HepG2 (cell line): Measurements from ENCODE around the gene TANC1.

Experiments used
- BHLHE40 ChIP-seq: IDR thresholded peaks from 2 replicates; pipeline ENCODE4 v1.6.1; 2011; ENCODE audit warnings: low read length, improper control_type of control experiment
- CHD2 ChIP-seq: IDR thresholded peaks from 2 replicates; pipeline ENCODE4 v1.6.1; 2011; ENCODE audit warnings: low read depth, low read length, improper control_type of control experiment
- CTCF ChIP-seq: sonication (generic); formaldehyde crosslinking; IDR thresholded peaks from 2 replicates; pipeline ENCODE4 v1.5.0; 2020; ENCODE audit warnings: mild to moderate bottlenecking, missing genetic modification reagents, moderate library complexity
- FOXK1 ChIP-seq: sonication (generic); formaldehyde crosslinking; IDR thresholded peaks from 2 replicates; pipeline ENCODE4 v1.4.0; 2020; ENCODE audit warnings: low read depth, missing genetic modification reagents, borderline replicate concordance
- MAFF ChIP-seq: IDR thresholded peaks from 2 replicates; pipeline ENCODE4 v1.6.1; 2011; ENCODE audit warnings: low read depth, low read length, improper control_type of control experiment
- MED1 ChIP-seq: sonication (generic); formaldehyde crosslinking; IDR thresholded peaks from 2 replicates; pipeline ENCODE4 v1.4.0; 2020; ENCODE audit warnings: missing genetic modification reagents
- POLR2A ChIP-seq, 2 experiments: IDR thresholded peaks; 2 replicates each; pipeline ENCODE4 v1.6.1; 2011; ENCODE audit warnings: low read depth in 2 of 2, low read length in 2 of 2, mild to moderate bottlenecking in 1 of 2, moderate library complexity in 1 of 2; ENCODE audit not compliant: insufficient read depth in 1 of 2
- POLR2G ChIP-seq: fragments of 200-400 bp; formaldehyde crosslinking; IDR thresholded peaks from 2 replicates; pipeline ENCODE4 v1.6.1; 2018; ENCODE audit warnings: mild to moderate bottlenecking, low read depth, low read length, moderate library complexity
- RFX1 ChIP-seq: fragments of 450-650 bp; IDR thresholded peaks from 2 replicates; pipeline ENCODE4 v1.6.1; 2017
- SRSF9 ChIP-seq: fragments of 200-400 bp; formaldehyde crosslinking; IDR thresholded peaks from 2 replicates; pipeline ENCODE4 v1.6.1; 2018; ENCODE audit warnings: borderline replicate concordance, mild to moderate bottlenecking, low read depth, low read length; ENCODE audit not compliant: insufficient read depth, poor library complexity, severe bottlenecking
- ZBTB2 ChIP-seq: sonication (generic); formaldehyde crosslinking; IDR thresholded peaks from 2 replicates; pipeline ENCODE4 v1.8.0; 2022; ENCODE audit warnings: low read depth, missing genetic modification reagents
- ZBTB46 ChIP-seq: sonication (generic); formaldehyde crosslinking; IDR thresholded peaks from 2 replicates; pipeline ENCODE4 v1.4.0; 2020; ENCODE audit warnings: mild to moderate bottlenecking, missing genetic modification reagents, borderline replicate concordance
- ZBTB7A ChIP-seq: sonication (generic); formaldehyde crosslinking; IDR thresholded peaks from 2 replicates; pipeline ENCODE4 v1.8.0; 2022; ENCODE audit warnings: mild to moderate bottlenecking, missing genetic modification reagents
- ZBTB8A ChIP-seq: sonication (generic); formaldehyde crosslinking; IDR thresholded peaks from 2 replicates; pipeline ENCODE4 v1.4.0; 2020; ENCODE audit warnings: mild to moderate bottlenecking, low read depth, missing genetic modification reagents, borderline replicate concordance

- TF ChIP-seq BHLHE40: no peak
- TF ChIP-seq ZBTB2 (CRISPR knock-in tag): no peak
- TF ChIP-seq MED1 (CRISPR knock-in tag): no peak
- TF ChIP-seq MAFF: no peak
- no peak for TF ChIP-seq POLR2A (IDR thresholded peaks at IDR 0.05; ENCODE audit: insufficient read depth in 1 of 2, low read depth in 2 of 2, low read length in 2 of 2)
- no peak for TF ChIP-seq FOXK1 (CRISPR knock-in tag)
- no peak for TF ChIP-seq ZBTB7A (CRISPR knock-in tag)
- no peak for TF ChIP-seq RFX1
- no peak for TF ChIP-seq CTCF (CRISPR knock-in tag)
- no peak for TF ChIP-seq CHD2
- TF ChIP-seq ZBTB8A: no peak
- no peak for TF ChIP-seq ZBTB46 (CRISPR knock-in tag)
- TF ChIP-seq POLR2G: no peak
- TF ChIP-seq SRSF9: no peak
Measured at GRCh38 chr2:159140070-159140769, 171.8 kb downstream of the TANC1 start.
